ENCODE measurements around the gene ITPKC. TPM values are rescaled to one million over a fixed set of nuclear protein-coding genes. Genes with fewer than 3 reads are reported as not detected.

ITPKC gene
- total and polyA plus RNA-seq, 2 of the 13 experiments (the other 11 are each of a cell fraction or from before 2014, with no cell fraction given), result 6.9 to 11.2 TPM

DNA sequence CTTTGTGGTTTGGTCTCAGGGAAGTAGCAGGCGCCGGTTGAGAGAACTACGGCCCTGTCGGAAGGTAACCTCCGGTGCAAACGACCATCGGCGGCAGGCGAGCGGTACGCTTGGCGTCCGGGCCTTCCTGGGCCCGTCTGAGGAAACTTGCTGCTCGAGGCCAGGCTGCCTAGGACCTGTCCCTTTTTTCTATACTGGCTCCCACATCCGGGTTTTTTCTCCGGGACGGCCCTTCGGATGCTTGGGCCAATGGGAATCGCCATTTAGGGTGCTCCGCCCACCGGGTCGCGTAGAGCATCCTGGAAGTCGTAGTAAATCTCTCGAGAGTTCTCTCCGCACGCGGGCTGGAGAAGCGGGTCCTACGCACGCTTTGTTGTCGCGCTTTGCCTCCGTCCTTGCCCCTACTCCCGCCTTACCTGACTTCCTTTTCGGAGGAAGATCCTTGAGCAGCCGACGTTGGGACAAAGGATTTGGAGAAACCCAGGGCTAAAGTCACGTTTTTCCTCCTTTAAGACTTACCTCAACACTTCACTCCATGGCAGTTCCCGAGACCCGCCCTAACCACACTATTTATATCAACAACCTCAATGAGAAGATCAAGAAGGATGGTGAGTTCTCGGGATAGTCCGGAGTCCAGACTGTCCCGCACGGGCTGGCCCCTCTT is 34.1 kb downstream of the ITPKC start, which contains the start of gene SNRPA (continued):
- TF ChIP-seq YY1 (IDR thresholded peaks at IDR 0.05; ENCODE audit: insufficient read depth, insufficient replicate concordance, low read depth, low read length), result peak; percentile 42
- TF ChIP-seq NR2F2 (IDR thresholded peaks at IDR 0.05; ENCODE audit: borderline replicate concordance, low read depth), result no peak; the same call in 1 of the 2 replicates
- TF ChIP-seq NPAS2 (CRISPR knock-in tag; IDR thresholded peaks at IDR 0.05; ENCODE audit: borderline replicate concordance), result no peak
- peak; percentile 61; the same call in 1 of the 2 replicates for TF ChIP-seq REPIN1 (CRISPR knock-in tag; IDR thresholded peaks at IDR 0.05; ENCODE audit: borderline replicate concordance, low read depth)
- TF ChIP-seq, protein P1, sequence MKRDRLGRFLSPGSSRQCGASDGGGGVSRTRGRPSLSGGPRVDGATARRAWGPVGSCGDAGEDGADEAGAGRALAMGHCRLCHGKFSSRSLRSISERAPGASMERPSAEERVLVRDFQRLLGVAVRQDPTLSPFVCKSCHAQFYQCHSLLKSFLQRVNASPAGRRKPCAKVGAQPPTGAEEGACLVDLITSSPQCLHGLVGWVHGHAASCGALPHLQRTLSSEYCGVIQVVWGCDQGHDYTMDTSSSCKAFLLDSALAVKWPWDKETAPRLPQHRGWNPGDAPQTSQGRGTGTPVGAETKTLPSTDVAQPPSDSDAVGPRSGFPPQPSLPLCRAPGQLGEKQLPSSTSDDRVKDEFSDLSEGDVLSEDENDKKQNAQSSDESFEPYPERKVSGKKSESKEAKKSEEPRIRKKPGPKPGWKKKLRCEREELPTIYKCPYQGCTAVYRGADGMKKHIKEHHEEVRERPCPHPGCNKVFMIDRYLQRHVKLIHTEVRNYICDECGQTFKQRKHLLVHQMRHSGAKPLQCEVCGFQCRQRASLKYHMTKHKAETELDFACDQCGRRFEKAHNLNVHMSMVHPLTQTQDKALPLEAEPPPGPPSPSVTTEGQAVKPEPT (CRISPR knock-in tag; IDR thresholded peaks at IDR 0.05; ENCODE audit: low read depth), result no peak
- no peak for TF ChIP-seq SOX5 (CRISPR knock-in tag; IDR thresholded peaks at IDR 0.05; ENCODE audit: borderline replicate concordance)
- TF ChIP-seq, protein P2, sequence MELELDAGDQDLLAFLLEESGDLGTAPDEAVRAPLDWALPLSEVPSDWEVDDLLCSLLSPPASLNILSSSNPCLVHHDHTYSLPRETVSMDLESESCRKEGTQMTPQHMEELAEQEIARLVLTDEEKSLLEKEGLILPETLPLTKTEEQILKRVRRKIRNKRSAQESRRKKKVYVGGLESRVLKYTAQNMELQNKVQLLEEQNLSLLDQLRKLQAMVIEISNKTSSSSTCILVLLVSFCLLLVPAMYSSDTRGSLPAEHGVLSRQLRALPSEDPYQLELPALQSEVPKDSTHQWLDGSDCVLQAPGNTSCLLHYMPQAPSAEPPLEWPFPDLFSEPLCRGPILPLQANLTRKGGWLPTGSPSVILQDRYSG (CRISPR knock-in tag; IDR thresholded peaks at IDR 0.05), result peak; percentile 78; the same call in 1 of the 2 replicates
- no peak for TF ChIP-seq PHB2 (IDR thresholded peaks at IDR 0.05; ENCODE audit: partially characterized antibody)
- no peak for TF ChIP-seq ZNF562 (CRISPR knock-in tag; IDR thresholded peaks at IDR 0.05; ENCODE audit: borderline replicate concordance)
- TF ChIP-seq GABPA (IDR thresholded peaks at IDR 0.05; ENCODE audit: low read depth, low read length), result no peak
- no peak for TF ChIP-seq GABPA (CRISPR knock-in tag; IDR thresholded peaks at IDR 0.05; ENCODE audit: low read depth)
- TF ChIP-seq TP53 (CRISPR knock-in tag; conservative IDR thresholded peaks at IDR 0.05), result 0 out of 2 replicates have a peak, but pooled peaks have one; percentile 32
- TF ChIP-seq ZNF543 (CRISPR knock-in tag; IDR thresholded peaks at IDR 0.05), result no peak
- 0 out of 2 replicates have a peak, but pooled peaks have one; percentile 18 for TF ChIP-seq NR1H2 (CRISPR knock-in tag; IDR thresholded peaks at IDR 0.05; ENCODE audit: borderline replicate concordance, low read depth)
- no peak for TF ChIP-seq MAFK (conservative IDR thresholded peaks at IDR 0.05 in 1 of 2, IDR thresholded peaks at IDR 0.05 in 1 of 2; ENCODE audit: low read length in 2 of 2)
- no peak for TF ChIP-seq ZNF678 (CRISPR knock-in tag; IDR thresholded peaks at IDR 0.05)
- TF ChIP-seq HHEX (CRISPR knock-in tag; IDR thresholded peaks at IDR 0.05), result no peak
- no peak for TF ChIP-seq KLF9 (CRISPR knock-in tag; IDR thresholded peaks at IDR 0.05; ENCODE audit: low read depth)
- TF ChIP-seq ZNF484 (CRISPR knock-in tag; IDR thresholded peaks at IDR 0.05; ENCODE audit: borderline replicate concordance, low read depth), result no peak
- no peak for TF ChIP-seq ZNF713 (CRISPR knock-in tag; IDR thresholded peaks at IDR 0.05)
- 0 out of 2 replicates have a peak, but pooled peaks have one; percentile 66 for TF ChIP-seq KLF12 (CRISPR knock-in tag; IDR thresholded peaks at IDR 0.05; ENCODE audit: borderline replicate concordance)

All from HepG2 (cell line).